Measurements from ENCODE around the gene SNRNP48. TPM values are rescaled to one million over a fixed set of nuclear protein-coding genes. Genes with fewer than 3 reads are reported as not detected.

The SNRNP48 gene
- total and polyA plus RNA-seq, 2 experiments from 2014 or later = 7.6 to 14.6 TPM

GRCh38 chr6:7580927-7581618, 8.9 kb upstream of the SNRNP48 start:
- no peak for DNase-seq (ENCODE audit: low spot score)

DNA sequence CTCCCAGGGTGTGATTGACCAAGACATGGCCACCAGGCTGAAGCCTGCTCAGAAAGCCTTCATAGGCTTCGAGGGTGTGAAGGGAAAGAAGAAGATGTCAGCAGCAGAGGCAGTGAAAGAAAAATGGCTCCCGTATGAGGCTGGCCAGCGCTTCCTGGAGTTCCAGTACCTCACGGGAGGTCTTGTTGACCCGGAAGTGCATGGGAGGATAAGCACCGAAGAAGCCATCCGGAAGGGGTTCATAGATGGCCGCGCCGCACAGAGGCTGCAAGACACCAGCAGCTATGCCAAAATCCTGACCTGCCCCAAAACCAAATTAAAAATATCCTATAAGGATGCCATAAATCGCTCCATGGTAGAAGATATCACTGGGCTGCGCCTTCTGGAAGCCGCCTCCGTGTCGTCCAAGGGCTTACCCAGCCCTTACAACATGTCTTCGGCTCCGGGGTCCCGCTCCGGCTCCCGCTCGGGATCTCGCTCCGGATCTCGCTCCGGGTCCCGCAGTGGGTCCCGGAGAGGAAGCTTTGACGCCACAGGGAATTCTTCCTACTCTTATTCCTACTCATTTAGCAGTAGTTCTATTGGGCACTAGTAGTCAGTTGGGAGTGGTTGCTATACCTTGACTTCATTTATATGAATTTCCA, 4.6 kb upstream of the SNRNP48 start:
- Histone ChIP-seq H3K27me3 (no peaks in the 10 kb centered on the region), H3K4me3 (no peak overlapping the region), H3K36me3 (replicated peaks; ENCODE audit: insufficient read depth, low read depth) (no peaks in the 10 kb centered on the region), H3K9me3 (ENCODE audit: low read depth) (no peaks in the 10 kb centered on the region), H2AFZ (no peak overlapping the region), H3K79me2 (peaks cover 2% of the 10 kb centered on the region), H3K4me1 (ENCODE audit: insufficient read depth) (no peaks in the 10 kb centered on the region), H3K9me2 (replicated peaks; ENCODE audit: insufficient read depth) (no peaks in the 10 kb centered on the region), H3K4me2 (no peak overlapping the region), H3K27ac (no peak overlapping the region), H4K20me1 (ENCODE audit: insufficient read depth, poor library complexity, severe bottlenecking) (no peaks in the 10 kb centered on the region)
- TF ChIP-seq EZH2phosphoT487 (IDR thresholded peaks at IDR 0.05; ENCODE audit: low read depth, severe bottlenecking, unreplicated experiment) (no peak), EZH2 (IDR thresholded peaks at IDR 0.05; ENCODE audit: borderline replicate concordance) (no peak), CTCF (IDR thresholded peaks at IDR 0.05; ENCODE audit: poor library complexity) (no peak)
- DNase-seq (ENCODE audit: low spot score) = no peak
- WGBS (ENCODE audit: low lambda C conversion rate, missing lambda C conversion rate) = 98% methylated on average over 28 of the region's 28 CpGs

More at GRCh38 chr6:7580927-7581618, 8.9 kb upstream of the SNRNP48 start:
- no peaks in the 10 kb centered on the region for H3K4me1 ChIP-seq (ENCODE audit: insufficient read depth)
- no peaks in the 10 kb centered on the region for H4K20me1 ChIP-seq (ENCODE audit: insufficient read depth, poor library complexity, severe bottlenecking)
- no peaks in the 10 kb centered on the region for H3K9me2 ChIP-seq (replicated peaks; ENCODE audit: insufficient read depth)
- H3K4me3 ChIP-seq = no peak overlapping the region
- no peaks in the 10 kb centered on the region for H3K79me2 ChIP-seq
- TF ChIP-seq EZH2phosphoT487 (IDR thresholded peaks at IDR 0.05; ENCODE audit: low read depth, severe bottlenecking, unreplicated experiment) (no peak), EZH2 (IDR thresholded peaks at IDR 0.05; ENCODE audit: borderline replicate concordance) (no peak), CTCF (IDR thresholded peaks at IDR 0.05; ENCODE audit: poor library complexity) (no peak)
- H2AFZ ChIP-seq = no peak overlapping the region
- no peaks in the 10 kb centered on the region for H3K27me3 ChIP-seq
- H3K9me3 ChIP-seq (ENCODE audit: low read depth) = no peaks in the 10 kb centered on the region
- H3K36me3 ChIP-seq (replicated peaks; ENCODE audit: insufficient read depth, low read depth) = peaks cover 9% of the 10 kb centered on the region
- H3K4me2 ChIP-seq = no peak overlapping the region
- 85% methylated on average over 14 of the region's 14 CpGs for WGBS (ENCODE audit: low lambda C conversion rate, missing lambda C conversion rate)
- peak overlapping the region; percentile 7 for H3K27ac ChIP-seq

GRCh38 chr6:7587631-7588100, 2.3 kb upstream of the SNRNP48 start:
- H3K27ac ChIP-seq = peak overlapping the region; percentile 70
- H2AFZ ChIP-seq = no peak overlapping the region
- H4K20me1 ChIP-seq (ENCODE audit: insufficient read depth, poor library complexity, severe bottlenecking) = peaks cover 19% of the 10 kb centered on the region
- no peaks in the 10 kb centered on the region for H3K27me3 ChIP-seq
- no peak overlapping the region for H3K4me3 ChIP-seq
- no peak overlapping the region for H3K4me2 ChIP-seq
- peaks cover 10% of the 10 kb centered on the region for H3K4me1 ChIP-seq (ENCODE audit: insufficient read depth)
- no peaks in the 10 kb centered on the region for H3K9me3 ChIP-seq (ENCODE audit: low read depth)
- TF ChIP-seq CTCF (IDR thresholded peaks at IDR 0.05; ENCODE audit: poor library complexity) (no peak), EZH2phosphoT487 (IDR thresholded peaks at IDR 0.05; ENCODE audit: low read depth, severe bottlenecking, unreplicated experiment) (no peak), EZH2 (IDR thresholded peaks at IDR 0.05; ENCODE audit: borderline replicate concordance) (no peak)
- WGBS (ENCODE audit: low lambda C conversion rate, missing lambda C conversion rate) = 58% methylated on average over 3 of the region's 3 CpGs
- no peaks in the 10 kb centered on the region for H3K9me2 ChIP-seq (replicated peaks; ENCODE audit: insufficient read depth)
- DNase-seq (ENCODE audit: low spot score) = peak; percentile 63
- H3K36me3 ChIP-seq (replicated peaks; ENCODE audit: insufficient read depth, low read depth) = no peaks in the 10 kb centered on the region
- H3K79me2 ChIP-seq = peaks cover 25% of the 10 kb centered on the region
